GM19025 (cell line): ENCODE measurements around the gene CHST1.

ENCODE experiments used
- ATAC-seq: cut with Tn5 transposase; IDR thresholded peaks from one replicate; pipeline ENCODE4 v1.9.1; 2021; ENCODE audit warnings: mild to moderate bottlenecking, low read depth, moderate library complexity; ENCODE audit not compliant: unreplicated experiment

The CHST1 gene

DNA sequence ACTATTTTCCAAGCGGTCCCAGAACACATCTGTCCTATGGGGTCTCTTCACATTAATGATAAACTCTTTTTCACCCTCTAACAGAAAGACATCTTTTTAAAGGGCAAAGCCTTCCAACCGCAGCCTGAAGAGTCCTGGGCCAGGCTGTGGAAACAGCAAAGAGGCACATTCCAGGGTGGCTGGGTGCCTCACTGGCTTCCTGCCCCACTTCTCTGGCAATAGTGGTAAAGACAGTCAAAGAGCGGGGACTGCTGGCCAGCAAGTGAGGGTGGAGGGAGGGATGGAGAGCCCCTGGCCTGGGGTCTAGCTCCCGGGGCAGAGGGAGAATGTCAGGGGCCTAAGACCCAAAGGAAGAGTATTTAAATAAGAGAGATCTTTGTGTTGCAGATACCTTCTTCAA is 10.2 kb upstream of the CHST1 start:
- no peak for ATAC-seq

DNA sequence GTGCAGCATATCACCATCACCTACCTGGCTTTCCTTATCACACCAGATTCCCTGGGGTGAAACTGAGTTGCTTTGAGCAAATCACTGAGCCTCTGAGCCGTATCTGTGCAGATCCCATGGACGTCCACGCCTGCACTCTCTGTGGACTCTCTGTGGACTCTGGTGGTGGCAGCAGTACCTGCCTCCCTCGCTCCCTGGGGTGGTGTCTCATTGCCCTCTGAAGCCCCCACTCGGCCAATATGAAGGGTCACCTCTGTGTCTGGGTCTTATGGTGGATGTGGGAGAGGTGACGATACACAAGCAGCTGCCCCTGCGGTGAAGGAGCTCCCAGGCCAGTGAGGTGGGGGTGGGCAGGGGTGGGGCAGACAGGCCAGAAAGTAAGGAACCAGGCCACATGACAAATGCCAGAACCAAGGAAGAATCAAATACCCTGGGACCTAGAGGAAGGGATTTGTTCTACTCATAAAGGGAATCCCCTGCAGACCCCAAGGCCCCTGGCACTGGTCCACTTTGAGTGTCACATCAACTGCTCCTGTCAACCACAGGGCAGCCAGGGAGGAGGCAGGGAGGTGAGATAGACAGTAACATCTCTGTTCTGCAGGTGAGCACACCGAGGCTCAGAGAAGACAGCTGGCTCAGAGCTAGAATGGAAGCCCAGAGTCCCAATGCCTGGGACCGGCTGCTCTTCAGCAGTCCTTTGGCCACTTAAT is 9.2 kb upstream of the CHST1 start:
- ATAC-seq, result no peak

DNA sequence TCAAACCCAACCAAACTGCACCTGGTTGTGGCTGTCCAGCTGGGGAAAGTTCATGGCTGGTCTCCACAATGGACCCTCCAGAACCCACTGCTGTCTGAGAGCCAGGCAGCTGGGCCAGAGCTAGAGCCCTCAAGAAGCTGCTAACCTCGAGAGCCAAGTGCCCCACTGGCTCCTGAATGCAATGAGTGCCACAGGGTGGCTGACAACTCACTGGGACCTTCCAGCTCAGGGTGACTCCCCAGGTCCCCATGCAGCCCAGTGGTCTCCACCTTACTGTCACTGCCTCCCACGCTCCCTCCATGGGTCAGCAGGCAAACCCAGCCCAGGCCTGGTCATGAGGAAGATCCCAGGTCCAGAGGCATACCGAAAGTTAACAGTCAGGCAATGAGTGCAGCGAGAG is 8.0 kb upstream of the CHST1 start:
- ATAC-seq, result no peak

DNA sequence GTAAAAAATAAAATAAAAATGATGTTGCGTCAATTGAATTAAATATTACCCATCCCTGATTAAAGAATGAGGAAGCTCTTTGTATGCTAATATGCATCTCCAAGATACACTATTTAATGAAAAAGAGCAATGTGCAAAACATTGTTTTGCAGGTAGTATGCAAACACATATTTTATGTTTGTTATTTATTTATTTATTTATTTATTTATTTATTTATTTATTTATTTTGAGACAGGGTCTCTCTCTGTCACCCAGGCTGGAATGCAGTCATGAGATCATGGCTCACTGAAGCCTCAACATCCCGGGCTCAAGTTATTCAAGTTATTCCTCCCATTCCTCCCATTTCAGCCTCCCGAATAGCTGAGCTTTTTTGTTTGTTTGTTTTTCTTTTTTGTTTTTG is 7.2 kb upstream of the CHST1 start:
- no peak for ATAC-seq

DNA sequence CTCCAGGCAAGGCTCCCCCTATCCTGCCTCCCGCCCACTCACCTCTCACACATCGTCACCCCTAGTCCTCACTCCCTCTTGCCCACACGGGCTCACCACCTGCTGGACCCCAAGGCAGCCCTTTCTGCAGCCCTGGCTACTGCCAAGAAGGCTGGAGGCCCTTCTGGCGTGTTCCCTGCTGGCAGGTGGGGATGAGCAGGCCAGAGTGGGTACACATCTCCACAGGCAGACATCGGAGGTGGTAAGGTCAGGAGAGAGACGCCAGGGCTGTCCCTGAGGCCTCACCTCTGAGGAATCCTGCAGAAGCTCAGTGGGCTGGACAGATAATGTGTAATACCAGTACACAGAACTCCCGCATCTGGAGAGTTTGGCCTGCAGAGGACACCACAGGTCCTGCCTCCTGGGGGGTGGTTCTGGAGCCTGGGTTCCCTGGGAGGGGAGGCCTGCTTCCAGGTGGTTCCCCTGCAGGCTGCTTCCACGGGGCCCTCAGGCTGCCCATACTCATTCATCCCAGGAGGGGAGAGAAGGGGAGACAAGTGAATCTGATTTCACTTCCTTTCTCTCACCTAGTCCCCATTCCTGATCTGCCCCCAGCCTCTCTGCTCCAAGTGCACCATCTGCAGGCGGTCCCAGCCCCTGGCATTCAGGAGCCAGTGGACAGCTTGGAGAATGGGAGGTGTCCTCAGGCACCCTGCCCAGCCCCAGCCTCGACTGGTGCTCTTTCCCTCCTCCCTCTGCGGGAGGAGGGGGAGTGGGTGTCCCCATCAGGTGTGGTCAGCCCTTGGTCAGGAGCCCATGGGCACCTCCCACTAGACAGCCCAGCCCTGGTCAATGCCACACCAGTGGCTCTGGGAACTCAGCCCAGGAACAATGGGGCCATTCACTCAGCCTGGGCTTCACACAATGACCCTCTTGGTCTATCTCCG is 6.1 kb upstream of the CHST1 start:
- no peak for ATAC-seq

DNA sequence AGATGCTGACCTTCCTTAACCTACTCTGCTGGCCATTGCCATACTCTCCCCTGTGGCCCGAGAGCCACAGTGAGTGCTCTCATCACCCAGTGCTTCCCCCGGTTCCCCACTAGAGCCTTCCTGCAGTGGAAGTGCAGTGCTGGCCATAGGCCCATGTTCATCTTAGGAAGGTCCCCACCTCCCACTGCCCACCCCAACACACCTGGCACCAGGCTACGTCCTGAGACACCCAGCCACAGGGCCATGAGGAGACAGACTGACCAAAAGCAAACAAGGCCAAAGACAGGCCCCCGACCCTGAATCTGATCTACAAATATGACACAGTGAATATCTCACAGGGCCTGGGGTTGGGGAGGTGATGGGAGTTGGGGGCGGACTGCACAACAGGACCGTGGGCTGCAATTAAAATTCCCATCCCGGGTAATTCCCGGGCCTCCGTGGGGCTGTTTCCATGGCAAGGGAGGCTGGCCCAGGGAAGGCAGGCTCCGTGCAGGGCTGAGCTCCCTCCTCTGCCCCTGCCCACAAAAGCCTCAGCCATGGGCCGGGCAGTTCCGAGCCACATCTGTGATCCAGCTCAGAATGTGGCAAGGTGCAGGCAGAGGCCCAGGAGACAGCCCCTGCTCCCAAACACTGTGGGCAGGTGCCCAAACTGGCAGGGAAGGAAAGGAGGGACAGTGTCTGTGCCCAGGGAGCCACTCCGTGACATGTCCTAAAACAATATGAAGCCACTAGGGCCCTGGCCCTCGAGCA is 5.1 kb upstream of the CHST1 start:
- no peak for ATAC-seq

DNA sequence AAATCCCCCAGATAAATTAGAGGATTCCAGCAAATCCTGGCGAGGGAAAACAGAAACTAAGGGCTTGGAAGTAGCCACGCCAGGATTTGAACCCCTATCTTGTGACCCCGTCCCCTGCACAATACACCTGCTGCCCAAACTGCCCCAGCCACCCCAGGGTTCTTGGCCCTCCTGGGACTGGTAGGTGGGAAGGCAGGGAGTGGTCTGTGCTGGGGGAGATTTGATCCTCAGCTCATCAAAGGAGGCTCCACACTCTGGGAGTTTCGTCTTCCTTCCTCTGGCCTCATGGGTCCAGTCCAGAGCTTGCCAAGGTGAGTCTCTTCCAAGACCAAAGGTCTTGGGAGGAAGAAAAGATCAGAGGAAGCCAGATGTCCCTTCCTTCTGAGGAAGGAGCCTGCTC is 4.5 kb upstream of the CHST1 start:
- no peak for ATAC-seq

DNA sequence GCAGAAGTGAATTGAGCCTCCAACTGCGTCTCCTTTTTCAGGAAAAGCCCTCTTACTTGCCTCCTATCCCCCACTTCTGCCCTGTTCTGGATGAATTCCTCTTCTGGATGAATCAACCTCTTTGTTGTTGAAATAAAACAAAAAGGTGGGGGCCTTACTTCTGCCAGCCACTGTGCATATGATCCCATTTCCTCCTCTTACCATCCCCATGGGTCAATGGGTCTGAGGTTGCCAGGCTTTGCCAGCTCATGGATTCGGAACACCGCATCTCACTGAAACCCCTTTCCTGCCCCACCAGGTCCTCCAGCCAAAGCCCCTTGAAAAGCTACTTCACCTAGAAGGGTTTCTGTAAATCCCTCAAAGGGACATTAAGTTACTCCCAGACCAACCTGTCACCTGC is 3.7 kb upstream of the CHST1 start:
- no peak for ATAC-seq

DNA sequence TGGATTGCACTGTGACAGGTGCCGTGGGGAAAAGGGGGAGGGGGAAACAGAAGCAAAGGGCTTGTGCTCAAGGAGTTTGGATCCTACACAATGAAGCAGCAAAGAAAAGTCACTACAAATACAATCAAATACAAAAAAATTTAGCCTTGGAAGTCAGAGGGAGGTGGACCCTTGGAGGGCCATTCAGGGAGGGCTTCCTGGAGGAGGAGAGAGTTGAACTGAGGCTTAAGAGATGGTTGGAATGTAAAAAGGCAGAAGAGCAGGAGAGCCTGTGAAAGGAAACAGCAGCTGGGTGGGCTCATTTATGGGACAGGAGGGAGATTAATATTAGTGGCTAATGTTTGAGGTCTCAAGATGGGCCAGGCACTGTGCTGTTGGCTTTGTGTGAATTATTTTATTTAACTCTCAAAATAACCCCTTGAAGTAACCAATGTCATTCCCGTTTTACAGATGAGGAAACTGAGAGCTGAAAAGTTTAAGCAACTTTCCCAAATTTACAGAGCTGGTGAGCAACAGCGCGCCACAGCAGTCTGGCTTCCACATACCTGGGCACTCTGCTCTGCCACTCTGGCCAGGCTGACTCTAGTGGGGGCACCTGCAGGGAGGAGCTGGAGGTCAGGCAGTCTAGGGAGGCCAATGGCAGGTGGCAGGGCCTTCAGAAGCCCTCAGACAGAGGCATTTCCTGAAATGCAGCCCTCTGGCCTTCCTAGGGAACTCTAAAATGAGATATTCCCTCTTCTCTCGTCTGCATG is 2.7 kb upstream of the CHST1 start:
- no peak for ATAC-seq

DNA sequence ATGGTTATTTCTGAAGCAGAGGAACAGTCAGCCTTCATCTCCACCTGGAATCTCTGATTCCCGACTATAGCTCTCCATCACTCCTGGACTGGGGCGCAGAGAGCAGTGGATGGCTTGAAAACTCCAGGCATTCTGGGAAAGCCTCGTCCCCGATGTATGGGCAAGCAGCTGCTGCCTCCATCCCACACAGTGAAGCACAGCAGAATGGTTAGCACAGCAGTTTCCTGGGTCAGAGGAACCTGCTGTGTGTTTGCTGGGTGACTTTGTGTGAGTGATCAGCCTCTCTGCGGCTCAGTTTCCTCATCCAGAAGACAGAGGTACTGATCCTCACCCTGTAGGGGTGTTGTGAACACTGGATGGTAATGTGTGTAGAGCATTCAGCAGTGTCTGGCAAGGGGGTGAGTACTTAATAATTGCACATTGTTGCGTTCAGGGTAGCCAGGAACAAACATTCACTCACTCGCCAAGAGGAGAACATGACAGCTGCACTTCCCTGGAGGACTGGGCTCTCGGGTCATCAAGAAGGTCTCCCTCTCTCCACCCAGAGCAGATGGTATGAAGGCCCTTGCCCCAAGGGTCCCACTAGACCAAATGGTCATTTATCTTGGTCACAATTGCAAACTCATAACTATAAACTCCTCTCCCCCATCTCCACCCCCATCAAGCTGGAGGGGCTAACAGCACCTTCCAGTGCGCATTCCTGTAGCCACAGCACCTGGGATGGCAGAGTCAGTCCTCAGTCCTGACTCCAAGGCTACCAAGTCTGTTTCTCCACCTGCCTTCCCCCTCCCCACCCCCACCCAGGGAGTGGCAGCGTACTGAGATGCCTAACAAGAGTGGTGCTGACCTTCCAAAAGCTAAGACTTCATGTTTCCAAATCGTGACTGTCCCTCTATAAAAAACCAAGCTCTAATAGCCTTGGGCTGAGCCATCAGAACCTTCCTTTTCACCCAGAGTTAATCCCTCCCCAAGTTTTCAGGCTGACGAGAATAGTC is 1.5 kb upstream of the CHST1 start:
- ATAC-seq, result no peak

DNA sequence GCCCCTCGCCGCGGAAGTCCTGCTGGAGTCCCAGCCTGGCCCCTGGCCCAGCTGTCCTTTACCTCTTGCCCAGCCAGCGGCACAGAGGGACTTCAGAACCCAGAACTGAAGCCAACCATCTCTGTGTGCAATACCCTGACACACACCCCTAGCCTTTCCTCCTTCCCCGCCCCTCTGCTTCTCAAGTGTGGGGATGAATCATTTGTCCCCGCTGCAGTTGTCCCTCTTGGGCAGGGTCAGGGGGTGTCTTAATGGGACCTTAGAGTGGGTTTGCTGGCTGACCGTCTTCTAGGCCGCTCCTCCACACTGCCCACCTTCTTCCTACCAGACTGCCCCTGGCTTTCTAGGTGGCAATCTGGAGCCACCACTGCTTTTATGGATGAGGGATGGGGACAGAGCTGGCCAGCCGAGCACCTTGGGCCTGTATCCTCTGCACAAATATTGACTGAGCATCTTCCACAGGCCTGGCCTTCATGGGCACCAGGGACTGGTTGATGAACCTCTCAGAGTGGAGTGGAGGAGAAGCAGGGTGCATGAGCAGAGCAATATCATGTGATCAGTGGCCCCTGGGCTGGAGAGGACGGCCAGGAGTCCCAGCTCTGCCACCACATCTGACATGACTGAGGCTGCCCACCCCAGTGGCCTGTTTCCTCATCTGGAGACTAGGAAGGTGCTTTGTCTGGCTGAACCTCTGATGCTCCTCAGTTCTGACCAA is 668 bp upstream of the CHST1 start:
- ATAC-seq, result no peak

DNA sequence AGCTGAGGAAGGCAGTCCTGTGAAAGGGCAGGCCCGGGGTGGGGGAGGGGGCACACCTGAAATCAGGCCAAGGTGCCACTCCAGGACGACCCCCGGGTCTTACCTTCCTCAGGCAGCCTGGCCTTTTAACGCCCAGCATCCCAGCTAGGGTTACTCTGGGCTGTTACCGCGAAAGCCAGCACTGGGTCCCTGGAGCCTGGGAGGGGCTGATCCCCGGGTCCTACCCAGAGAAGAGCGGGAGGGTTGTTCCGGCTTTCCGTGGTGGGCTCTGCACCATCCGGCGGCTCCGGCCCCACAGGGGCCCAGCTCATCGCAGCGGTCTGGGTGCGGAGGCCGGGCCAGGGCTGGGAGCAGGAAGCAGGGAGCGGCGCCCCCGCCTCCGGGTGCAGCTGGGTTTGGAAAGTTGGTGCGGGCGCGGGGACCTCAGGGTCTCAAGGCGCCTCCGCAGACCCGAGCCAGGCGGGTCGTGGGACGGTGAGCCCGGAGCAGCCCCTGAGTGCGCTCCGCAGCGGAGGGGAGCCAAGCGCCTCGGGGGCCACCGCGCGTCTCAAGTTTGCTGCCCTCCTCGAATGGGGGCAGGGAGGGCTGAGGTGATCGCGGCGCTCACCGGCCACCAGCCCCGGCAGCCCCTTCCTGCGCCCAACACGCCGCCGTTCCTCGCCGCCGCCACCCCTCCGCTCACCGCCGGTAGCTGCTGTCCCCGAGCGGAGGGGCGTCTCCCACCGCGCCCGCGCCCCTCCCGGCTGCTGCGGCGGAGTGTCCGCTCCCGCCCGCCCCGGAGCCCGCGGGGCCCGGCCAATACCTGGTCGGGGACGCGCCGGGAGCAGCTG is 831 bp downstream of the CHST1 start:
- no peak for ATAC-seq

DNA sequence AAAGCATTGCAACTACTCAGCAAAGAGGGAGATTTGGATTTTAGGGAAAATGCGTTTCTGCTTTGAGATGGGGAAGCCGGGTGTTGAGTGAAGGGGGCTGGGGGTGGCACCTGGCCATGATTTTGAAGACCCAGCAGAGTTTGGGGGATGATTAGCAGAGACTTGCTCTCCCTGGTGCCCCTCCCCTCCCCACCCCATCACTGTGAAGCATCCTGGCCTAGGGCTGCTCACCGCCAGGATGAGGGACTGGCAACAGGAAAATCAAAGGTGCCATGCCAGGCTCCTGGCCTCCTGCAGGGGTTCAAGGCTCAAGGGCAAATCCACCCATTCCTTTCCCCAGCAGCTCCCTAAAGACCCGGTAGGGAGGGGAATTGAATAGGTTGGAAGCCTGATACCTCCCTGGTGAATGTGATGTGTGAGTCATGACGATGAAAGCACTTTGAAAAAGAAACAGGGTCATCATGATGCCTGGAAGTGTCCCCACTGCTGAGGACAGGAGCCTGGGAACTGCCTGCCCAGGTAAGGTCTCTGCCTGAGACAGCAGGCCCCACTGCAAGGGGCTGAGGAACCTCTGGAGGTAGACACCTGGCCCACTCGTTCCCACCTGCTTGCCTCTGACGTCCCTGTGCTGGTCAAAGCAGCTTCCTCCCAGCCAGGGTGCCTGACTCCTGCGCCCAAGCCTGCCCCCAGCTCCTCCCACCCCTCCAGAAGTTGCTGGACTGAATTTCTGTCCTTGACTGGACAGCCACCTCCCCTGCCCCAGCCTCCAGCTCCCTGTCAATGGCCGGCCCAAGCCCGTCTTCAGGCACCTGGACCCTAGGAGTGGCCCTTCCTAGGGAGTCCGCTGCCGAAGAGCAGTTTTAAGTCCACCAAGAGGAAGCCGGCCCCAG is 1.7 kb downstream of the CHST1 start:
- ATAC-seq, result no peak

DNA sequence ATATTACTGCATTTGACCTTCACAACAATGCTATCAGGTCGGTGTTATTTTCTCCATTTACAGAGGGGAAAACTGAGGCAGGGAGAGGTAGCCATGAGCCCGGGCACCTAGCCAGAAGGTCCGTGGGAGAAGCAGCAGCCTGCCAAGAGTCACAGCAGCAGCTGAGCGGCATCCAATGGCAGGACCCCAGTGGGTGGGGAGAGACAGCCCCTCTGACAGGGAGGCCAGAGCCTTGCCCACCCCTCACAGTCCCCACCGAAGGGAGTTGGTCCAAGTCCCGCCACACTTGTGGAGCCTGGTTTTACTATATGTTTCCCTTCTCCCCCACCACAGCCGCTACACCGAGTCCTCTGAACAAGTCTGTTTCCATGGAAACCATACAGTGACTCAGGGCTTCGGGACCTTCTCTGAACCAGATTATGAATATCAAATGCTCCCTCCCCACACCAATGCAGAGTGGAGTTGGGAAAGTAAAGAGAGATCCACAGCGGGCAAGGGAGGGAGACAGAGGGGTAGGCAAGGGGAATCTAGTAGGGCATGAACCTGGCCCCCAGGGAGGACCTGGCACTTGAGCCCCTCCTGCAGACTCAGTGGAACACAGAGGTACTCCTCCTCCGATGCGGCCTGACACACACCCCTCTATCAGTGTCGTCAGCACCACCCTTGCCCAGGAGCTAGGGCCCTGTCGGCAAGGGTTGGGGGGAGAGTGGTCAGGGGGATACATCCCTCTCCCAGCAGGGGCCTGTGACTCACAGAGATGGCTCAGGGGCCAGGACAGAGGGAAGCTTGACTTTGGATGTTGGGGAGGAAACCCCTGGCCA is 2.5 kb downstream of the CHST1 start:
- no peak for ATAC-seq

DNA sequence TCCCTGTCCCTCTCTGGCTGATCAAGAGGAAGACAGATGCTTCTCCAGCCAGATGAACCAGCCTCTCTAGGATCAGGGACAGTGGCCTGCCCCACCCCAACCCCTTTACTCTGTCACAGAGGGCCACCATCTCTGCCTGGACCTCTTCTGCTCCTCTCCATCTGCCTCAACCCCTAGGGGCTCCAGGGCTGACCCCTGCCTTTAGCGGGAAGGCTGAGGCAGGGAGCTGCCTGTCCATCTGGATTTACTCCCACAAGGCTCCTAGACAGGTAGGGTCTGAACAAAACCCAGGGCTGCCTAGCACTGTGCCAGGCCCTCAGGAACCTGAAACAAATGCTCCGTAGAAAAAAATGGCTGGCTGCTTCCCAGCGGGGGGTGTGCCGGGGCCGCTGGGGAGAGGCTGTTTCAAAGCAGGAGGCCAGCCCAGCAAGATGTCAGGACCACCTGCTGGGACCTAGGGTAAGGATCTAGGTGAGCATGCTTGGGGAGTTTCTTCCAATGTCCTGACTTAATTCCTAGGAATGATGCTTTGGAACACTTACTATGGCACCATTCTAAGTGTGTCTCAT is 3.2 kb downstream of the CHST1 start:
- no peak for ATAC-seq
